ENCODE data around the gene LRRC4C.
A peak's percentile ranks its signal among the peaks of the same experiment; 100 is the strongest.

The LRRC4C gene

DNA sequence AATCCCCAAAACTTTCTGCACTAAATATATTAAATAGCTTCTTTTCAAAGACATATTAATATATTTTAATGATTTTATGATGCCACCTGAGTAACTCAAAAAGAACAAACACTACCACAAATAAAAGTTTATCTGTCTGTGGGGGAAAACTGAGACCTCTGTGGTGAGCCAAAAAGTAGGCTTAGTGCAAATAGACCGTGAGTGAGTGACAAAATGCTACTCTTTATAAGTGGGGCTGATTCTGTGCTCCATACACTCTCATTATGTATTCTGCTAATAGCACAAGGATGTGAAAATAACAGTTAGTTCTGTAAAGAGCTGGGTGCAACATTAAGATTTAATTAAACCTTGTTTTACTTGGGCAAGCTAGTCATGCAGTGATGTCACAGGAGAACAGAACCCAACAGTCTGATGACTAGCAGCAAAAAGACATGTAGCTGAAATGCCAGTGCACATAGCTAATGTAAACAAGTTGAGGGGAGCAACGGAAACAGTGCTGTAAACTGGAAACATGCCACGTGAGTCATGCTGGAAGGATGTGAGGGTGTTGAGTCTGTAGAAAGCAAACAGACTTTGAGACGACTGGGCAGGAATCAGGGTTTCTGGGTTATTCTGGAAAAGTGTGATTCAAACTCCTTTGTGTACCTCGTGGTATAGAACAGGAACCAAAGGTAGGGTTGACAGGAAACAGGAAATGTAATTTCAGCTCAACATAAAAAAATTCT lies 1130.4 kb downstream of the LRRC4C start:
- DNase-seq: peak; percentile 60

DNA sequence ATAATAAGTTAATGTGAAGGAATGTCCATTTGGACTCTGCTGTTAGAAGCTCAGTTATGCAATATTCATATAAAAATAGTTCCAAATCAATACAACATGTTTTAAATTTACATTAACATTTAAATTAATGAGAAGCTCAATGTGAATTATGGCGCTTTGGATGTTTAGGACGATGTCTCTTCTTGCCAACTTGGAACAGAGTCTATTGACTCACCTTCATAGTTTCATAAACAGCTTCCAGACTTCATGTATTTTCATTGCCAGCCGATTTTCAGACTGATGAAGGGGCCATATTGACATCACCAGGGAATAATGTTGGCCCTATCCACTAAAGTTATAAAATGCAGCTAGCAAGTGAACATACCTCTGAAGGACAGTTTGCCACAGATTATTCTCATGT lies 1136.2 kb downstream of the LRRC4C start:
- no peak for DNase-seq

DNA sequence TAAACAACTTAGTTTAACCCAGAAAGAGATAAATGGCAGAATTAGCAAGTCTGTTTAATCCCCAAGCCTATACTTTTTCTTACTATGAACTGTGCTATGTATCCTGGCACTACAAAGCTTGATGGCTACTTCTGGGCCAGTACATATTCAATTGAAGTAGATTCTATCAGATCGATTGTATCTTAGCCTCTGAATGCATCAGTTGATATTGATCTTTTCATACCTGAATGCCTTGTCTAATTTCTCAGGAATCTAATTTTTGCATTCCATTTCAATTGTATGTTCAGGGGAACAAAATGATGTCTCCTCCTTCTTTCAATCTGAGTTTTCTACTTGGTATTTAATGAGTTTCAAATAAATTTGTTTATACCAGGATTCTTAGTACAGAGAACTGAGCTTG lies 1137.9 kb downstream of the LRRC4C start:
- no peak for DNase-seq

DNA sequence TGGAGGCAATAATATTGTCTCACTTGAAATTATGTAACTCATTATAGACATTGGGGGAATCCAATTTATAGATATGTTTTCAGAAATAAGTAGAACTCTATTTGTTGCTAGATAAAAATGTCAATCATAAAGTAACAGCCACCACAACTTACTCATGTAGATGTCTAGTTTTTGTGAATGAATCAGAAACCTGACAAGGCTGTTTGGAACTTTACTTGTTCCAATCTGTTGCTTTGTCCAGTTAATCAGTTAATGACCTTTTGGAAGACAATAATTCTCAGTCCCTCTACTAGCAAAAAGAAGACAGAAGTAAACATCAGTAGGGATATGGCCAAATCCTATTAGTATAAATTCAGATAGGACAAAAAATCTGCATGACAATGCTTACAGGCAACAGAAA lies 1143.3 kb downstream of the LRRC4C start:
- DNase-seq: no peak

DNA sequence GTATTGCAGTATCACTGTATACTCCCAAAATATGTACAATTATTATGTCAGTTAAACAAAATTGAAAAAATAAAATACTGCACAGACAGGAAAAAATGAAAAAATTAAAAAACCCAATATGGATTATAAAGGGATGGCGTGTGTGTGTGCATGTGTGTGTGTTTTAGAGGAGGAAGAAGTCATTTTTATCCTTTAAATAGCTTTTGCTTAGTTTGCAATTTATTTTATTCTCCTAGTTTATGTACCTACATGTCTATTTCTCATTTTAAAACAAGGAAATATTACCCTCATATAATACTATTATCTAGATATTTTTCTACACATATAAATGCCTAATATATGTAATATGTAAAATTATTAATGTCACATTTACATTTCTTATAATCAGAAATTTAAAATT lies 1144.3 kb downstream of the LRRC4C start:
- no peak for DNase-seq

DNA sequence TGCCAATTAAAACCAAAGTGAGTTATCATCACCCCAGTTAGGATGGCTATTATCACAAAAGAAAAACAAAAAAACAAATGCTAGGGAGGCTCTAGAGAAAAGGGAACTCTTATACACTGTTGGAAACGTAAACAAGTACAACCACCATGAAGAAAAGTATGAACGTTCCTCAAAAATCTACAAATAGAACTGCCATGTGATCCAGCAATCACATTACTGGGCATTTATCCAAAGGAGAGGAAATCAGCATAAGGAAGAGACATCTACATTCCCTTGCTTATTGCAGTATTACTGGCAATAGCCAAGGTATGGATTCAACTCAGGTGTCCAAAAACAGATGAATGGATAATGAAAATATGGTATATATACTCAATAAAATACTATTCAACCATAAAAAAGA lies 1145.1 kb downstream of the LRRC4C start:
- DNase-seq: no peak

DNA sequence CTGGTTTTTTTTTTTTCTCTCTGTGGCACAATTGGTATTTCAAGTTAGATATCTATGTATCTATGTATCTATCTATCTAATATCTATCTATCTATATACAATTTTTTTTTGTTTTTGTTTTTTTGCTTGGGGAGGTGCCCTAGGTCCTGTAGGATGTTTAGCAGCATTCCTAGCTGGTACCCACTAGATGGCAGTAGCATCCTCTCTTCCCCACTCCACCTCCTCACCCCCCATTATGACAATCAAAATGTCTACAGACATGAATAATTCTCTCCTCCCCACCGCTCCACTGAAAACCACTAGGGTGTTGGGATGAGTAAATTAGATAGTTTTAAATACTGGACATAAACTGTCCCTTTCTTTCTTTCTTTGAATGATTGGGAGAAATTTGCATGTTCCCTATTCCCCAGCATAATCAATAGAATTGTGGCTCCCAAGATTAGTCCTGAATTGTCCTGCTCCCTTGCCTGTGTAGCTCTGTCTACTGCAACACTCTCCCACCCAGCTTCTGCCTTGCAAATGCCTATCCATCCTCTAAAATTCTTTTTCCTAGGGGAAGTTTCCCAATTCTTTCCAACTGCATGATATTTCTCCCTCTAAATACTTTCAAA lies 1152.4 kb downstream of the LRRC4C start:
- no peak for DNase-seq

DNA sequence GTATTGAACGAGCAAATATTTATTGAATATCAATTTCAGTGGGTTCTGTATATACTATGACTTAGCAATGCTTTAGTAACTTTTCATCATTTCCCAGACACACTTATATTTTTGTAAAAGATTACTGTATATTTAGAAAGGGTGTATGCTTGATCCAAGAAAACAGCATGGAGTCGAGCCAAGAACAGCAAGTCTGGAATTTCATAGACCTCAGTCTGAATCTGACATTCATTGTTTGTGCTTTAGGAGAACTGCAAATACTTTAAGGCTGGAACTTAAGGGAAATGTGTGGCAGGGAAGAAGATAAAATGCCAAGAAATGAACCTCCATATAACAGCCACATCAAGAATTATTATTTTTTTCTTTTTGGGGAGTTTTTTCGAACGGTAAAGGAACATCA lies 1156.8 kb downstream of the LRRC4C start:
- no peak for DNase-seq

DNA sequence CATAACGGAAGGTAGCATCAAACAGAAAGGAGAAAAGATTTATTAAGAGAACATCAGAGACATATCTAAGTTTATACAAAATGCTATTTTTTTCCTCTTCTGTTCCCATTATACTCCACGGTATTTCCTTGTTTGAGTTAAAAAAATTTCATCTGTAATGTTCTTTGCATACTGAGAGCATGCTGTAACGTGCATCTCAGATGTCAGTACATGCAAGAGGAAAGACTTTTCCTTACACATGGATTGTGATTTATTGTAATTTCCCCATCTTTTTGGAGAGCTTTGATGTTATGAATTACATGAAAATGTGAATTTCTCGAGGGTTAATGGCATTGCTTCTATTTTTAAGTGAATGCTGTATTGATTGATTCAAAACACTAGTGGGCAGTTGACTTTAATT lies 1164.0 kb downstream of the LRRC4C start:
- DNase-seq: no peak

DNA sequence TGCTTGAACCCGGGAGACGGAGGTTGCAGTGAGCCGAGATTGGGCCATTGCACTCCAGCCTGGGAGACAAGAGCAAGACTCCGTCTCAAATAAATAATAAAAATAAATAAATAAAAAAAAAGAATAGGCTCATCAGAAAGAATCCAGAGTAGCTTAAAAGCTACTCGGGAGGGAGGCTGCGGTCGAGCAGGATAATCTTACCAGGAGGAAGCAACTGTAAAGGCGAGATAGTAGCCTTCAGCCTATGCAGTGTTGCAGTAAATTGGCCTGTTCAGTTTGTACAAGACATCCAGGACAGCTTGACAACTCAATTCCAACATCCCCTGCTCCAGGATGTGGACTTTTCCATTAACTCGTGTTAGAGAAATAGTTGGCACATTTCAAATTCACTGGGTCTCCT lies 1164.7 kb downstream of the LRRC4C start:
- DNase-seq: no peak

DNA sequence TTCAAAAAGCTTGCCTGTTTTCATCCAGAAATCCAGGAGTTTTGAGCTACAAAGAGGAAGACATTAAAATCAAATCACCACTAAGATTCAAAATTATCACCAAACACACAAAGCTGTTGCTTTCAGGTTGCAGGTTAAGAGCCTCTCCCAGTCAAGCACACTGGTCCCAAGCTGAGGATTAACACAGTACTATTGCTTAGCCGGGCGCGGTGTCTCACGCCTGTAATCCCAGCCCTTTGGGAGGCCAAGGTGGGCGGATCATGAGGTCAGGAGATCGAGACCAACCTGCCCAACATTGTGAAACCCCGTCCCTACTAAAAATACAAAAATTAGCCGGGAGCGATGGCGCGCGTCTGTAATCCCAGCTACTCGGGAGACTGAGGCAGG lies 1165.1 kb downstream of the LRRC4C start:
- DNase-seq: no peak

DNA sequence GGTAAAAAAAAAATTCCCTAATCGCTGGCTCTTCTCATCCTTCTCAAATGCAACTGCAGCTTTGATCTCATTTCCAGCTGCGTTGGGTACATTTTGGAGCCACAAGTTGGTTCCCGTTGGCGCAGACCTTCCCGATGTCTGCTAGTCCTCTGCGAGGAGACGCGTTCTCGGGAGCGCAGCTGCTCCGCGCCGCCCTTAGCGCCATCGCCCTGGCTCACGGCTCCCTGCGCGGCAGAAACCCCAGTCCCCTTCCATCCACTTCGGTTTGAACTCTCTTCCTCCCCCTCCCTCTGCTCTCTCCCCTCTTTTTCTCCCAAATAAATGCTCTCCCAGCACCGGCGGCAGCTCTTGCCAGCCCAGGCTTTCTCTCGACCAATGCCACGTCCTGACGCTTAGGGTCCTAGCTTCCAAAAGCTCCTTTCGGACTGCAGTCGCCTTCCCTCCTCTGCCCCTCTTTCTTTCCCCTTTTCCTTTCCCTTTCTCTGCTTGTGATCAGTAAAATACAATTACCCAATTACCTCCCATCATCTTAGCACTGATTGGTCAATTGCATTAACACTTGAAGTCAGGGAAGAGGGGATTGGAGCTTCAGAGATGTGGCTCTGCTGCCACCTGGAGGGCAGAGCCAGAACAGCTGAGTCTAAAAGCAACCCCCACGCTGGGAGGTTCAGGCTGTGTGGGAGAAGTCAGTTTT lies 1165.7 kb downstream of the LRRC4C start:
- peak; percentile 88 for DNase-seq

DNA sequence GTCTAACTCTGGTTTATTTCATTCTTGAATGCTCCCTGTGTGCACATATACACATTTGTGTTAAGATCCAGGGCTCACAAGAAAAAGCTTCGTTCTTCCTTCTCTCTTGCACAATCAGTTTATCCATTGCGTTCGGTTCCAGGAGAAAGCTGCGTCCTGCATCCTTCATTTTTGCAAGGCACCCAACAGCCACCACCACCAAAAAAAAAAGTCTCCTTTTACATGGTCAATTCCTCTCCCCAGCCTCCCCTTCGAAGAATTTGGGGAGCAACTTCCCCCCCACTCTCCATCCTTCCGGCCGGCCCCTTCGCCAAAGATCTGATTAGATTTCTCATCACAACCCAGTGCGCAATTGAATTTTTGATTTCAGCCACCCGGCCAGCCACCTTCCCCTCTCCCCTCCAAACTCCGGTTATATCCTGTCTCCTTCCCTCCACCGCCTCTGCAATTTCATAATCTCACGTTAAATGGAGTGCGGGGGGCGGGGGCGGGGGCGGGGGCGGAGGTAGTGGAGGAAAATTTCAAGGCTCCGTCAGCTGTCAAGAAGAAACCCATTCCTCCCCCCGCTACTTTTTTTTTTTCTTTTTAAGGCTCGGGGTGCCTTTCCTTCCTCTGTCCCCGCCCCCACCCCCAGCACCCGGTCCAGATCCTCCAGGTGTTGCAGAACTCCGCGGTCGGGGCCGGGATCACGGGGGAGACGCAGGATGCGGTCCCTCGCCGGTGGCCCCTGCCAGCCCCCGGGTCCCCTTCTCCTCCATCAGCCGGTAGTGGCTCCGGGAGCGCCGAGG lies 1166.5 kb downstream of the LRRC4C start:
- DNase-seq: peak; percentile 70

DNA sequence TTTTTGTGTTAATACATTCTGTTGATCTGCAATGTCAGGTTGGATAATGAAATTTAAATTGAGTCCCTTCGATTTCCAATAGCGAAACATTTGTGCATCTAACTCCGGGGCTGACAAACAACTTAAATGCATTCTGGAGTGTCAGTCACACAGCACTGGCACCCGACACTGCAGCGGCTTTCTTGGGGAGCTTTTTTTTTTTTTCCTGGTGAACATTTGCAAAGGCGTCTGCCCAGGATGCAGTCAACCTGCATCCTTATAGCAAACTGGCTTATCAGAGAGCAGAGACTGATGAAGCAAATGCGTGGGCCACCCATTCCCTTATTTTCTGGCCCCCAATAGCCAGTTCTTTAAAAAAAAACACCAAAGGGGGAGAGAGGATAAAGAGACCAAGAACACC lies 1167.7 kb downstream of the LRRC4C start:
- DNase-seq: peak; percentile 43

DNA sequence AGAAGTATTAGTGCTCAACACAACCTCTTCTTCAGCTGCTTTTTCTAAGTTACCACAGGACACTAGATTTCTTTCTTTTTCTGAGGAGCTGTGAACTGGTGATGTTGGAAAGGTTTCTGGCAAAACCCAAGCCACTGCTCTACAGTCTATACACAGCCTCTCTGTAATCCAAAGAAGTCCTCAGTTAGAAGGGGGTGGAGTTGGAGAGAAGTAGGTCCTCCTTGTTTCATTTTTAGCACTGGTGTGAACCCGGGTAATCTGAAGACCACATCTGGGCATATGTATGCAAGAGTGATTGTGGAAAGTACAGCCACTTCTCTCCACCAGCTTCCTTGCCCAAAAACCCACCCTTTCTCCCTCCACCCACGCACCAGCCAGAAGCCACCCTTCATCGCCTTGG lies 1168.1 kb downstream of the LRRC4C start:
- DNase-seq: no peak

DNA sequence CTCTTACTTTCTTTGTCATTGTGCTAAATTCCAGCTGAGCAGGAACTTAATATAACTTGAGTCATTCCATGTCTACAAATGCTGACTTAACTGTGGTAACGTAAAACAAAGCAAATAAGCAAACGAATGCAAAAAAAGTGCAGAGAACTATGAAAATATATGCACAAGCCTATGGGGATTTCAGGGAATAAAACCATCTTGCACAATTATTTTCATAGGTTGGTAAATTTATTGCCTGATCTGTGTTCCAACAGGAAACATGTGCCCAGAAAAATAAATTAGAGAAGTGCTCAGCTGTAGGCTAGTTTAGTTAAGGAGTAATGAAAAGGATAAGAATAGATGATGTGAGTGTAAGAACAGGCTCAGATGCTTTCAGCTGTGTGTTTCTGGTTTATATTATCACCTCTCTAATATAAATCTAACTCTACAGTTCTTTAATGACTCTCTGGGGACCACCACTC lies 1169.3 kb downstream of the LRRC4C start:
- DNase-seq: no peak

DNA sequence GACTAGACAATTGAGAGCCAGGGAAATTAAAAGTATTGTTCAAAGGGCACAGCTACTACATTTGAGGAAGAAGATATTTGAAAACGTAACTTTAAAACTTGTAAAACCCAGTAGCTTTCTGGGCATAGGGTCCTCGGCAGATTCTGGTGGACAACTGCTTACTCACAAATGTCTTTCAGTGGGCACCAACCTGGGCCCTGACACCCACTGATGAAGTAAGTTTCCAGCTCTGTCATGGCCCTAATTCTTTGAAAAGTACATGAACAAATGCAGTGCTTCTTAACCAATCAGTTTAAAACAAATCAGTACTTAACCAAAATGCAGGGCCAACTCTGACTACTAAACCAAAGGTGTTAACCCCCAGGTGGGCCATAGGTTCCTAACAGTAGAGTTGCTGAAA lies 1170.1 kb downstream of the LRRC4C start:
- no peak for DNase-seq

DNA sequence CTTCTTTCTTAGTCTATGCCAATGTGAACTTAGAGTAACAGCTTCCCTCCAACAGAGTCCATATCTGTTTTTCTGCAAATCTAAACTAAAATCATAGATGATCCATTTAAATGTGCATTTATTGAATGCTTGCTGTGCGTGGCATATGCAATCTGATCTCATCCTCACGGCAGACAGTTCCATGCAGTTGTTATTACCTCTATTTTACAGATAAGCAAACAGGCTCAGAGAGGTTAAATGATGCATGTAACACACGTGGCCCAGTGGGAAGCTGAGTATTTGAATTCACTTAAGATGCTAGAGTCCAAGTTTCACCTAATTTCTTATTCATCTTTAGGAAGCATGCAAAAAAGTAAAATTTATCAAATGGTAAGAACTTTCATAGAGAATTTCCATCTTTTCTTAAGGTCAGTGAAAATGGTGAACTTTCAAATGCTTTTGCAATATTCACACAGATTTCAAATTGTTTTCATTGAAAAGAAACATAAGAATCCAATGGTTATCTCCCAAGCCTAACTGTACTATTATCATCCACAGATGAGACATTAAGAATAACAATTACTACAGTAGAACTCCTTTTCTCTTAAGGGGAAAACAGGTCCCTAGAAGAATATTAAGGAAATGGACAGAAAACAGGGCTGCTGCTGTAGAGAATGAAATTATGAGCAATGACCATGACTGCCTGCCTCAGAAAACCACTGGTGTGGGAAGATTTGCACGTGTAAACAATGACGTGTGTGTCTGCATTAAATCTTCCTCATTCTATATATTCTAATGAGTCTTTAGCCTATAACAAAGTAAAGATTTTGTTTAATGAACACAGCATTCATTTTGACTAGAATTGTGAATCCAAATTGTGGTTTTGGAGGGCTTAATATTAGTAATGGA lies 1171.3 kb downstream of the LRRC4C start:
- no peak for DNase-seq

DNA sequence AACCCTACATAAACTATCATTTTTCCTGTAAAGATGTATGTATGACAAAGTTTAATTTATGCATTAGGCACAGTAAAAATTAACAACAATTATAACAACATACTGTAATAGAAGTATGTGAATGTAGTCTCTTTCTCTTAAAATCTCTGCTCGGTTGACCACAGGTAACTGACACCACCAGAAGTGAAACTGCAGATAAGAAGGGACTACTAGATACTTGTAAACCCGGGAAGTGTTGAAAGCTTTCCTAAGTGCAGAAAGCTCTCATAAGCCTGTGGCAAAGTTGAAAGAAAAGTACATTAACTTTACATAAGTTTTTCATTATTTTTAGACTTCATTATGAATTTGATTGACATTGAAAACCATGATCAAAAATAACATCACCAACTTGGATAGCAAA lies 1173.3 kb downstream of the LRRC4C start:
- DNase-seq: no peak

DNA sequence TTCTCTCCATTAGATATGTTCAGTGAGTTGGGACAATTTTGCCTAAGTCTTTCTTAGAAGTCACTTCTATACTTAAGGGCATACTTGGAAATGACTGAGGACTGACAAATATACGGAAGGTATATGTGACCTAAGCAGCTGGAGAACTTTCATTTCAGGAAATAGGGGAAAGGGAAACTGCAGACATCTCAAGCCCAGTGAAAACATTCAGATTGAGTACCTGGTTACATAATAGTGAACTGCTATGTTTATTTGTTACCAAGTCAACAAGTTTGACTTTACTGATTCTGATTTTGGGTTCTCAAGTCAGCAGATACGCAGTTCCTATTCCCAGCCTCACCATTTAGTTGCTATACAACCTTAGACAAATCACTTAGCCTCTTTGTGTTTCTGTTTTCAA lies 1173.9 kb downstream of the LRRC4C start:
- DNase-seq: no peak

DNA sequence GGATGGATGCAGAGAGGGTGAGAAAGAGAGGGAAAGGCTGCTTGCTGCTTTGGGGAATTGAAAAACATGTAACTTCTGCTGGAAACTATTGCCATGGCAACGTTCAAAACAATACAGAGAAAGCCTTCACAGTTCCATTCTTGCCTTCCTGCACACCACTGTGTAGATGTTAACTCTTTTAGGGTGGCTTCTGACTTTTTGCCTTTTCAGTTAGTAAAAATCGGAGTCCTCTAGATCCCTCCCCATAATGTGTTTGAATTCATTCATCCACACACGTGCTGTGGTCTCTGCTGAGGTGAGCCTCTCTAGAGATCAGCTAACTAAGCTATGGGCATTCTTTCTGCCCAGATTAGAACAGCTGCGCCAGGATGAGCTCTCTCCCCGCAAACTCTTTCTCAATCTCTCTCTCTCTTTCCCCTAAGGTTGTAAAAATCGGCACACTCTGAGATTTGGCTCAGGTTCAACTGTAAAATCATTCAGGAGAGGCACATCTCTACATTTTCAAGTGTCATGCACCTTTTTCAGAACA lies 1178.3 kb downstream of the LRRC4C start:
- peak; percentile 42 for DNase-seq

Data from right forelimb (tissue), 1 donor.